Anterior cingulate cortex (tissue), 58 donors: ENCODE measurements around the gene PPP6R3.
"Not testable (repeated sequence)": the region's sequence is repeated elsewhere in the genome, so short reads cannot be mapped to it uniquely, and the experiment has no call there.

Experiments used
- DNase-seq, 58 donors: peaks; one replicate each; lab custom pipeline; 2025; lab: John Stamatoyannopoulos, UW

The PPP6R3 gene

GRCh38 chr11:68584991-68585524 lies 124.5 kb downstream of the PPP6R3 start:
- no peak for DNase-seq

GRCh38 chr11:68589547-68590216 lies 129.1 kb downstream of the PPP6R3 start:
- DNase-seq: no peak

- no peak for DNase-seq
Observed at GRCh38 chr11:68591719-68592118, 131.2 kb downstream of the PPP6R3 start.

- DNase-seq: no peak
Observed at GRCh38 chr11:68593441-68593840, 132.9 kb downstream of the PPP6R3 start.

- DNase-seq: no peak
Observed at GRCh38 chr11:68594123-68594522, 133.6 kb downstream of the PPP6R3 start.

GRCh38 chr11:68596231-68596630 lies 135.7 kb downstream of the PPP6R3 start:
- no peak for DNase-seq

- no peak for DNase-seq
Observed at GRCh38 chr11:68598816-68599653, 138.5 kb downstream of the PPP6R3 start.

GRCh38 chr11:68601147-68601546 lies 140.6 kb downstream of the PPP6R3 start:
- DNase-seq: no peak

GRCh38 chr11:68609761-68610160 lies 149.2 kb downstream of the PPP6R3 start:
- no peak for DNase-seq

GRCh38 chr11:68610452-68611116 lies 150.0 kb downstream of the PPP6R3 start:
- no peak for DNase-seq

- DNase-seq: no peak
Observed at GRCh38 chr11:68615657-68616056, 155.1 kb downstream of the PPP6R3 start.

GRCh38 chr11:68617925-68618809 lies 157.6 kb downstream of the PPP6R3 start:
- DNase-seq: no peak

- no peak for DNase-seq
Observed at GRCh38 chr11:68621826-68622225, 161.3 kb downstream of the PPP6R3 start.

- not testable (repeated sequence) for DNase-seq
Observed at GRCh38 chr11:68623706-68624105, 163.2 kb downstream of the PPP6R3 start.

- DNase-seq: not testable (repeated sequence)
Observed at GRCh38 chr11:68625069-68625468, 164.5 kb downstream of the PPP6R3 start.

GRCh38 chr11:68626236-68626635 lies 165.7 kb downstream of the PPP6R3 start:
- not testable (repeated sequence) for DNase-seq

- not testable (repeated sequence) for DNase-seq
Observed at GRCh38 chr11:68628837-68629236, 168.3 kb downstream of the PPP6R3 start.

GRCh38 chr11:68632375-68632774 lies 171.8 kb downstream of the PPP6R3 start:
- not testable (repeated sequence) for DNase-seq

GRCh38 chr11:68632802-68633201 lies 172.2 kb downstream of the PPP6R3 start:
- DNase-seq: no peak

GRCh38 chr11:68634606-68635005 lies 174.1 kb downstream of the PPP6R3 start:
- not testable (repeated sequence) for DNase-seq
